AG09319 (cell line): ENCODE results near the gene TMEM169.

Experiments used
- DNase-seq: peaks from one replicate; pipeline ENCODE4 v3.0.0-alpha.2; 2010; ENCODE audit warnings: low read depth; ENCODE audit errors: extremely low read depth
- TF ChIP-seq, protein P1 (sequence below): IDR thresholded peaks from 2 replicates; pipeline ENCODE4 v1.5.1; 2011; ENCODE audit warnings: low read depth, mild to moderate bottlenecking, inconsistent platforms, low read length, moderate library complexity

Gene TMEM169

DNA sequence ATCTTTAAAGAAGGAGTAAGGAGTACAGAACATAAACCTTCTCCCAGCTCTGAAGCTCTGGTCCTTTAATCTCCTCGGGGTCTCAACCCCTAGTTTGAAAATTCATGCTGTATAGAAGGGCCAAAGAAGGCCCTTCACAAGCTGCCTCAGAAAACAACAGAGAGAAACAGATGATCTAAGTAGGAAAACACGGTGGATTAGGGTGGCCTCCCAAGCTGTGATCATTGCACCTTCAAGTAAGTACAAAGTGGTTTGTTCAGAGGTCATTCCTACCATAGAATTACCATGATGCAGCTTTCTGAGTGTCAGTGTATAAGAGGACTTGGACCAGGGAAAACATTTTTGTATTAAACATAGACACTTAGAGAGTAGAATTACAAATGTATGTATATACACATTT, 10.9 kb downstream of the TMEM169 start:
- no peak for DNase-seq
- TF ChIP-seq, protein P1, sequence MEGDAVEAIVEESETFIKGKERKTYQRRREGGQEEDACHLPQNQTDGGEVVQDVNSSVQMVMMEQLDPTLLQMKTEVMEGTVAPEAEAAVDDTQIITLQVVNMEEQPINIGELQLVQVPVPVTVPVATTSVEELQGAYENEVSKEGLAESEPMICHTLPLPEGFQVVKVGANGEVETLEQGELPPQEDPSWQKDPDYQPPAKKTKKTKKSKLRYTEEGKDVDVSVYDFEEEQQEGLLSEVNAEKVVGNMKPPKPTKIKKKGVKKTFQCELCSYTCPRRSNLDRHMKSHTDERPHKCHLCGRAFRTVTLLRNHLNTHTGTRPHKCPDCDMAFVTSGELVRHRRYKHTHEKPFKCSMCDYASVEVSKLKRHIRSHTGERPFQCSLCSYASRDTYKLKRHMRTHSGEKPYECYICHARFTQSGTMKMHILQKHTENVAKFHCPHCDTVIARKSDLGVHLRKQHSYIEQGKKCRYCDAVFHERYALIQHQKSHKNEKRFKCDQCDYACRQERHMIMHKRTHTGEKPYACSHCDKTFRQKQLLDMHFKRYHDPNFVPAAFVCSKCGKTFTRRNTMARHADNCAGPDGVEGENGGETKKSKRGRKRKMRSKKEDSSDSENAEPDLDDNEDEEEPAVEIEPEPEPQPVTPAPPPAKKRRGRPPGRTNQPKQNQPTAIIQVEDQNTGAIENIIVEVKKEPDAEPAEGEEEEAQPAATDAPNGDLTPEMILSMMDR = no peak

DNA sequence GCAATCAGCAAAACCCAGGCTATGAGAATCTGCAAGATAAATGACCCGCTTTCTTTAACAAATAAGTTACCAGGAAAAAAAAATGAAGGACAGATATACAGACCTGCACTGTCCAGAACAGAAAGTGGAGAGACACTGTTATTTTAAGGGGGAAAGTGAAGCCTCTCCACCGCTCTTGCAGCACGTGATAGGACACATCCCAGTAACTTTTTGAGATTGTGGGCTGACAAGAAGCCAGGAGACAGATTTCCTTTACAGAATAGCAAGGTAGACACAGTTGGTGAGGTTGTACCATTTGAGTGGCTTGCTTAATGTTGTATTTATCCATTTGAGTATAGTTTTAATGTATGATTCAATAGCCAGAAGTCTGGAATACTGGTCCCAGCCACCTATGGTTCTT, 13.0 kb downstream of the TMEM169 start:
- TF ChIP-seq, protein P1 = no peak
- DNase-seq = no peak

DNA sequence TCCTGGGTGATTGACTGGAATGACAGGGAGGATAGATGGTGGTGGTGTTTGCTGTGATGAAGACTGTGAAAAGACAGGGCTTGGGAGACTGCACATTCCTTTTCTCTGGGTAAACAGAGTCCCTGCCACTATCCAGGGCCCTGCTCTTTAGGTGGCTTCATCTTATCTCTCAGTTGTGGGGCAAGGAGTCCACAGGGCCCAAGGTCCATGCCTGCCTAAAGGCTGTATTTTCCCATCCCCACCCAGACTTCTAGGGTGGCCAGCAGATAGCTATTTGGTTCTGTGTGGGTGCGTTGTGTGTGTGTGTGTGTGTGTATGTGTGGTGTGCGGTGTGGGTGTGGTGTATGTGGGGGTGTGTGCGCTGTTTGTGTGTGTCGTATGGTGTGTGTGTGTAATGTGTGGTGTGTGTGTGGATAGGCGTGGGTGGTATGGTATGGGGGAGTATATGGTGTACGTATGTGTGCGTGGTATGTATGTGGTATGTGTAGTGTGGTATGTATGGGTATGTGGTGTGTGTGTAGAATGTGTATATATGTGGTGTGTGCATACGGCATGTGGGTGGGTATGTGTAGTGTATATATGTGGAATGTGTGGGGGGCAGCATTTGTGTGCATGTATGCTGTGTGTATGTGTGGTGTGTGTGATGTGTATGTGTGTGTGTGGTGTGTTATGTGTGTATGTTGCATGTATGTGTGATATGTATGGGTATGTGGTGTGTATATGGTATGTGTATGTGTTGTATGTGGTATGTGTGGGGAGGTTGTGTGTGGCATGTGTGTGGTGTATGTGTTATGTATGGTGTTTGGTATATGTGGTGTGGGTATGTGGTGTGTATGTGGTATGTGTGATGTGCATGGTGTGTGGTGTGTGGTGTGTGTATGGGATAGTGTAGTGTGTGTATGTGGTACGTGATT, 17.0 kb downstream of the TMEM169 start:
- DNase-seq = no peak
- TF ChIP-seq, protein P1 = no peak

DNA sequence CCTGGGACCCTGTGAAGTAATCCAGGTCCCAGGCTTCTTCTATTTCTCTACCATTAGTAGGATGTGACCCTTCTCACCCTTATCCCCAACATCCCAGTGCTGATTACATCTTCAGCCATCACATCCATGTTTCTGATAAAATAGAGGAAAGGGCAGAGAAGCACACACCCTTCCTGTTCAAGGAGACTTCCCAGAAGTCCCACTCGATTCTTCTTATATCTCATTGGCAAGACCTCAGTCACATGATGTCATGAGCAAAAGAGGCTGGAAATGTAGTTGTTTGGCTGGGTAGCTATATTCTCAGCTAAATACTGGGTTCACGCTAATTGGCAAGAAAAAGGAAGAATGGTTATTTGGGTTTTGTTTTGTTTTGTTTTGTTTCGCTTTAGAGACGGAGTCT, 19.4 kb downstream of the TMEM169 start:
- DNase-seq = no peak
- TF ChIP-seq, protein P1 = no peak

DNA sequence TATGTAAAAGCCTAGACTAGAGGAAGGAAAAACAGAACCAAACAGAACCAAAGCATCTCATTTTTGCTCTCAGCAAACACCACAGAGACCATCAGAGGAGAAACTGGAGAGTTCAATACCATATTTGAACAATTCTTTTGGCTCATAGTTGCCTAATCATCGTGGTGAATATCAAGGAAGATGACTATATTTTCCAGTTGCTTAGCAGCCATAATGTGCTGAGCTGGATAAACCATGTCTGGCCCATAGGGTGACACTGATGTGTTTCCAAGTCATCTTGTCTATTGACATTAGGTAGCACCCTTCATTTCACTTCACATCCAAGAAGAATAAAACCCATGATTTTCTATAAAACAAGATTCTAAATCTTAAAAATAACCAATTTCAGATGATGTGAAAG, 21.5 kb downstream of the TMEM169 start:
- no peak for DNase-seq
- TF ChIP-seq, protein P1 = no peak

DNA sequence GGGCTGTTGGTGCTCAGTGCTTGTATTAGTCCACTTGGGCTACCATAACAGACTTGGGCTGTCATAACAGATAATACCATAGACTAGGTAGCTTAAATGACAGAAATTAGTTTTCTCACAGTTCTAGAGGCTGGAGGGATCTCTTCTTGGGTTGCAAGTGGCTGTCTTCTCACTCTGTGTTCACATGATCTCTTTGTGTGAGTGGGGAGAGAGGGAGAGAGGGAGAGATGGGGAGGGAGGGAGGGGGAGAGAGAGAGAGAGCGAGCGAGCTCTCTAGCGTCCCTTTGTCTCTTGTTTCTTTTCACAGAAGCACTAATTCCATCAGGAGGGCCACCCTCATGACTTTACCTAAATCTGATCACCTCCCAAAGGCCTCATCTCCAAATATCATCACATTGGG, 23.0 kb downstream of the TMEM169 start:
- TF ChIP-seq, protein P1 = no peak
- DNase-seq = no peak

DNA sequence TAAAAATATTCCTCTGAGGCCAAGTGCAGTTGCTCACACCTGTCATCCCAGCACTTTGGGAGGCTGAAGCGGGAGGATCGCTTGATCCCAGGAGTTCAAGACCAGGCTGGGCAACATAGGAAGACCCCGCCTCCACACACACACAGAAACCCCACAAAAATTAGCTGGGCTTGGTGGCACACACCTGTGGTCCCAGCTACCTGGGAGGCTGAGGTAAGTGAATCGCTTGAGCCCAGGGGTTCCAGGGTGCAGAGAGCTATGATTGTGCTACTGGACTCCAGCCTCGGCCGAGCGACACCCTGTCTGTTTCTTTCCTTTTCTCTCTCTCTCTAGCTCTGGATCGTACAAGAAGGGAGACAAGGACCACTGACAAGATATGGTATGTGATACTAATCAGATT, 25.6 kb downstream of the TMEM169 start:
- DNase-seq = no peak
- TF ChIP-seq, protein P1 = no peak
